Astrocyte of the spinal cord (primary cell): Measurements from ENCODE around the gene GNG12.

Experiments used
- DNase-seq: peaks from one replicate; pipeline ENCODE4 v3.0.0; 2011; ENCODE audit warnings: low read depth, low spot score
- H3K4me3 ChIP-seq: 2 replicates; pipeline ENCODE4 v1.5.1; 2011; ENCODE audit warnings: low read depth, mild to moderate bottlenecking, low read length, moderate library complexity
- in situ Hi-C: cut with HindIII; loops from 2 replicates; pipeline ENCODE4 v1.10.0; 2017; ENCODE audit warnings: low sequenced_read_pairs
- TF ChIP-seq, protein P1 (sequence below): IDR thresholded peaks from 2 replicates; pipeline ENCODE4 v1.5.1; 2012; ENCODE audit warnings: low read depth, mild to moderate bottlenecking, low read length, inconsistent platforms

GNG12 gene

DNA sequence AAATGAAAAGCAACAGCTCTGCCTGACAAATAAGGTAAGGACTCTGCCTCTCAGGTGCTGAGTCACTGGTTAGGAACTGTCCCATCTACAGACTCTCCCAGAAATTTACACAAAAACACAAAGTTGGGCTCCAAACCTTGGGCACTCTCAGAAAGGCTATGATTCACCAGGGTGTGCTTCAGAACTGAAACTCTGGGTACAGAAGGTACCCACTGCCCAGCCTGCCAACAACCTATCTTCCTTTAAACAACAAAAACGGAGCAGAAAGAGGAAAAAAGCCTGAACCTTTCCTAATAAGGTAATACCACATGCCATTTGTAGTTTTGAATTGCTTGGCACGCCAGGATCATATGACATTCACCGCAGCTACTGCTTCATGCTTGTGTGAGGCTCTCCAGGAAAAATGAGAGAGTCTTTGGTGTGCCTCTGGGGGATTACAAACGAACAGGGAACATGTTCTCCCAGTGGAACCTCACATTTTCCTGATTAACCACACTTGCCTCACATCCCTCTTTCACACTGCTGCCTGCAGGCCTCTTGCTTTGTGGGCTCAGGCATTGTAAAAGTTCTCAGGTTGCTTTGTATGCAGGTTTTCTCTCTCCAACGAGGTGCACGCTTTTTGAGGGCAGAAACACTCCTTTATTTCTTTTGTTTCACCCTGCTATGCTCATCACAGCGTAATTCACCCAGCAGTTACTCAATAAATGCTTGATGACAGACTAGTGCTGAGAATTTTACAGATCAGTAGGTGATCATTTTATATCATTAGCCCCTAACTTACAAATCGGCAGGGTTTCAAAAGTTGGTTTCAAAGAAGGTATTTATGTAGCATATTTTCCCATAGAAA, 83.2 kb downstream of the GNG12 start:
- DNase-seq = peak; percentile 91
- H3K4me3 ChIP-seq = peak overlapping the region; percentile 2
- TF ChIP-seq, protein P1, sequence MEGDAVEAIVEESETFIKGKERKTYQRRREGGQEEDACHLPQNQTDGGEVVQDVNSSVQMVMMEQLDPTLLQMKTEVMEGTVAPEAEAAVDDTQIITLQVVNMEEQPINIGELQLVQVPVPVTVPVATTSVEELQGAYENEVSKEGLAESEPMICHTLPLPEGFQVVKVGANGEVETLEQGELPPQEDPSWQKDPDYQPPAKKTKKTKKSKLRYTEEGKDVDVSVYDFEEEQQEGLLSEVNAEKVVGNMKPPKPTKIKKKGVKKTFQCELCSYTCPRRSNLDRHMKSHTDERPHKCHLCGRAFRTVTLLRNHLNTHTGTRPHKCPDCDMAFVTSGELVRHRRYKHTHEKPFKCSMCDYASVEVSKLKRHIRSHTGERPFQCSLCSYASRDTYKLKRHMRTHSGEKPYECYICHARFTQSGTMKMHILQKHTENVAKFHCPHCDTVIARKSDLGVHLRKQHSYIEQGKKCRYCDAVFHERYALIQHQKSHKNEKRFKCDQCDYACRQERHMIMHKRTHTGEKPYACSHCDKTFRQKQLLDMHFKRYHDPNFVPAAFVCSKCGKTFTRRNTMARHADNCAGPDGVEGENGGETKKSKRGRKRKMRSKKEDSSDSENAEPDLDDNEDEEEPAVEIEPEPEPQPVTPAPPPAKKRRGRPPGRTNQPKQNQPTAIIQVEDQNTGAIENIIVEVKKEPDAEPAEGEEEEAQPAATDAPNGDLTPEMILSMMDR = no peak
- in situ Hi-C loops = no loop called here

GRCh38 chr1:67749263-67749843, 83.9 kb downstream of the GNG12 start:
- H3K4me3 ChIP-seq = peak overlapping the region; percentile 2

GRCh38 chr1:67748630-67749029, 84.6 kb downstream of the GNG12 start:
- TF ChIP-seq, protein P1 = no peak
- peak; percentile 72 for DNase-seq
- no peak overlapping the region for H3K4me3 ChIP-seq
- in situ Hi-C loops = no loop called here

More at GRCh38 chr1:67749263-67749843, 83.9 kb downstream of the GNG12 start:
- TF ChIP-seq, protein P1 = no peak
- no peak for DNase-seq
- in situ Hi-C loops = no loop called here

DNA sequence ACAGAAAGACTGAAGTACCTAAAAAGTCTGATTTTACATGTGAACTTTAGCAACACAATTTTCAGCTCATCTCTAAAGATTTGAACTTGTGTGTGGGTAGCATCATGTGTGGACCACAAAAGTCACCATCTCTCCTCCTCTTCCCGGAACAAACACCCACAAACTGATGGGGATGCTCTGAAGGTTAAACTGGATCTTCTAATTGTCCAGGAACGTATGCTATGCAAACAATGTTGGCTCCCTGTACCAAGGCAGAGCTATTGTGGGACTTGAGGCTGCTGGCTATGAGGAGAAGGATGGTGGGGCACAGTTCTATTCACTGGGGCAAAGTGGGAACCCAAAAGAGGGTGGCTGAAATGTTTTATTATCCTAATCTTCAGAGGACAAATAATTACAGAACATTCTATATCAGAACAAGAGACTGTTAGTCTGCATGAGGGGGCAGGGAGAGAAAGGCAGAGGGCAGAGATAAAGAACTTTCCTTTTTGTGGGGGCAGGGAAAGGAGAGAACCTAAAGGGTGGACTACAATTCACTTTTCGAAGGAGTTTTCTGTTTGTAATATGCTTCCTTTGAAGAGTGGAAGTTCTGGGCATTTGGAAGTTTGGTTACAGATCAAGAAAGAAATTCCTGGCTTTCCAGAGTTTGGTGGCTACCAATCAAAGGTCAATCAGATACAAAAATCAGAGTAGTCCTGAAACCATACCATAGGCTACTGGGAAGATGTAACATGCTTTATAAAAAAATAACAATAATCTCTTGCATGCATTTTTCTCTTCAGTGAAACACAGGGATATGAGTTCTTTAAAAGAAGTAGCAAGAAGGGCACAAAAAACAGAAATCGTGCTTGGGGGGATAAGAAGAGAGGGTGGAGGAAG, 85.4 kb downstream of the GNG12 start:
- DNase-seq = peak; percentile 45
- H3K4me3 ChIP-seq = no peak overlapping the region
- TF ChIP-seq, protein P1 = no peak
- in situ Hi-C loops = no loop called here

- in situ Hi-C loops = no loop called here
- peak; percentile 31 for DNase-seq
- H3K4me3 ChIP-seq = no peak overlapping the region
- TF ChIP-seq, protein P1 = no peak
Observed at GRCh38 chr1:67745875-67746698, 87.2 kb downstream of the GNG12 start.
